Body of pancreas (tissue), 4 donors: Measurements from ENCODE around the gene TATDN3.

ENCODE experiments used
- POLR2A ChIP-seq, 3 donors: fragments of 450-650 bp; IDR thresholded peaks; one replicate each; pipeline ENCODE4 v1.6.1; 2016; ENCODE audit warnings: antibody characterized with exemption in 3 of 3, mild to moderate bottlenecking in 2 of 3
- TF ChIP-seq, protein P1 (sequence below), 7 experiments: fragments of 450-650 bp in 4 of 7; fragments of 200-600 bp in 3 of 7; sonication (generic) in 3 of 7; IDR thresholded peaks; one replicate each; pipeline ENCODE4 v1.5.1; 2016 to 2019; ENCODE audit warnings: antibody characterized with exemption in 7 of 7

DNA sequence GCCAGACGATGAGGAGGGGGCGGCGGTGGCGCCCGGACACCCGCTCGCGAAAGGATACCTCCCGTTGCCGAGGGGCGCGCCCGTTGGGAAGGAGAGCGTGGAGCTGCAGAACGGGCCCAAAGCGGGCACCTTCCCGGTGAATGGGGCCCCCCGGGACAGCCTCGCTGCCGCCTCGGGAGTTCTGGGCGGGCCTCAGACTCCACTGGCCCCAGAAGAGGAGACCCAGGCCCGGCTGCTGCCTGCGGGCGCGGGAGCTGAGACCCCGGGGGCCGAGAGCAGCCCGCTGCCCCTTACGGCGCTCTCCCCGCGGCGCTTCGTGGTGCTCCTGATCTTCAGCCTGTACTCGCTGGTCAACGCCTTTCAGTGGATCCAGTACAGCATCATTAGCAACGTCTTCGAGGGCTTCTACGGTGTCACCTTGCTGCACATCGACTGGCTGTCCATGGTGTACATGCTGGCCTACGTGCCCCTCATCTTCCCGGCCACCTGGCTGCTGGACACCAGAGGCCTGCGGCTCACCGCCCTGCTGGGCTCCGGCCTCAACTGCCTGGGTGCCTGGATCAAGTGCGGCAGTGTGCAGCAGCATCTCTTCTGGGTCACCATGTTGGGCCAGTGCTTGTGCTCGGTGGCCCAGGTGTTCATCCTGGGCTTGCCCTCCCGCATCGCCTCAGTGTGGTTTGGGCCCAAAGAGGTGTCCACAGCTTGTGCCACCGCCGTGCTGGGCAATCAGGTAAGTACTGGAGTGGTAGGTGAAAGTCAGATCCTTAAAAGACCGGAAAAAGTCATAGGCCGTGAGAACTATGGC lies 67.0 kb downstream of the TATDN3 start:
- TF ChIP-seq, protein P1, sequence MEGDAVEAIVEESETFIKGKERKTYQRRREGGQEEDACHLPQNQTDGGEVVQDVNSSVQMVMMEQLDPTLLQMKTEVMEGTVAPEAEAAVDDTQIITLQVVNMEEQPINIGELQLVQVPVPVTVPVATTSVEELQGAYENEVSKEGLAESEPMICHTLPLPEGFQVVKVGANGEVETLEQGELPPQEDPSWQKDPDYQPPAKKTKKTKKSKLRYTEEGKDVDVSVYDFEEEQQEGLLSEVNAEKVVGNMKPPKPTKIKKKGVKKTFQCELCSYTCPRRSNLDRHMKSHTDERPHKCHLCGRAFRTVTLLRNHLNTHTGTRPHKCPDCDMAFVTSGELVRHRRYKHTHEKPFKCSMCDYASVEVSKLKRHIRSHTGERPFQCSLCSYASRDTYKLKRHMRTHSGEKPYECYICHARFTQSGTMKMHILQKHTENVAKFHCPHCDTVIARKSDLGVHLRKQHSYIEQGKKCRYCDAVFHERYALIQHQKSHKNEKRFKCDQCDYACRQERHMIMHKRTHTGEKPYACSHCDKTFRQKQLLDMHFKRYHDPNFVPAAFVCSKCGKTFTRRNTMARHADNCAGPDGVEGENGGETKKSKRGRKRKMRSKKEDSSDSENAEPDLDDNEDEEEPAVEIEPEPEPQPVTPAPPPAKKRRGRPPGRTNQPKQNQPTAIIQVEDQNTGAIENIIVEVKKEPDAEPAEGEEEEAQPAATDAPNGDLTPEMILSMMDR (IDR thresholded peaks at IDR 0.05), result no peak
- TF ChIP-seq POLR2A (IDR thresholded peaks at IDR 0.05), result no peak
